ENCODE results near the gene MMD.

DNA sequence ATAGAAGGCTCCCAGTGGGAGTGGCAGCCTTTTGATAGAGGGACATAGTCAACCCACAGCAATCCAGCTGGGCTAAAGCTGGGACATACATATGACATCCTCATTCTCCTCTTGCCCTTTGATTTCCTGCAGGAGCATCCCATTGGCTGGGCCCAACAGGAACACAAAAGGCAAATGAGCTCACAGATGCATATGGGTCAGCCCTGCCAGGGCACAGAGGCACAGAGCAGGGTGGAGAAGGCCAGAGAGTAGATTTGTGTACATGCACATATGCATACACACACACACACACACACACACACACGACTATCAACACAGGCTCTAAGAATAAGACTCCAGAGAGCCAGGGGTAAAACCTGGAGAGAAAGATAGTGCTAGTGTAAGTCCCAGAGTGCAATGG, 58.6 kb downstream of the MMD start:
- TF ChIP-seq, protein P1, sequence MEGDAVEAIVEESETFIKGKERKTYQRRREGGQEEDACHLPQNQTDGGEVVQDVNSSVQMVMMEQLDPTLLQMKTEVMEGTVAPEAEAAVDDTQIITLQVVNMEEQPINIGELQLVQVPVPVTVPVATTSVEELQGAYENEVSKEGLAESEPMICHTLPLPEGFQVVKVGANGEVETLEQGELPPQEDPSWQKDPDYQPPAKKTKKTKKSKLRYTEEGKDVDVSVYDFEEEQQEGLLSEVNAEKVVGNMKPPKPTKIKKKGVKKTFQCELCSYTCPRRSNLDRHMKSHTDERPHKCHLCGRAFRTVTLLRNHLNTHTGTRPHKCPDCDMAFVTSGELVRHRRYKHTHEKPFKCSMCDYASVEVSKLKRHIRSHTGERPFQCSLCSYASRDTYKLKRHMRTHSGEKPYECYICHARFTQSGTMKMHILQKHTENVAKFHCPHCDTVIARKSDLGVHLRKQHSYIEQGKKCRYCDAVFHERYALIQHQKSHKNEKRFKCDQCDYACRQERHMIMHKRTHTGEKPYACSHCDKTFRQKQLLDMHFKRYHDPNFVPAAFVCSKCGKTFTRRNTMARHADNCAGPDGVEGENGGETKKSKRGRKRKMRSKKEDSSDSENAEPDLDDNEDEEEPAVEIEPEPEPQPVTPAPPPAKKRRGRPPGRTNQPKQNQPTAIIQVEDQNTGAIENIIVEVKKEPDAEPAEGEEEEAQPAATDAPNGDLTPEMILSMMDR (IDR thresholded peaks at IDR 0.05; ENCODE audit: insufficient read depth, low read length, poor library complexity, severe bottlenecking), result no peak
- no peak for TF ChIP-seq EZH2phosphoT487 (conservative IDR thresholded peaks at IDR 0.05; ENCODE audit: low read length)

Measured in SU-DHL-6 (cell line).